ENCODE measurements around the gene MRPS17.

The MRPS17 gene

DNA sequence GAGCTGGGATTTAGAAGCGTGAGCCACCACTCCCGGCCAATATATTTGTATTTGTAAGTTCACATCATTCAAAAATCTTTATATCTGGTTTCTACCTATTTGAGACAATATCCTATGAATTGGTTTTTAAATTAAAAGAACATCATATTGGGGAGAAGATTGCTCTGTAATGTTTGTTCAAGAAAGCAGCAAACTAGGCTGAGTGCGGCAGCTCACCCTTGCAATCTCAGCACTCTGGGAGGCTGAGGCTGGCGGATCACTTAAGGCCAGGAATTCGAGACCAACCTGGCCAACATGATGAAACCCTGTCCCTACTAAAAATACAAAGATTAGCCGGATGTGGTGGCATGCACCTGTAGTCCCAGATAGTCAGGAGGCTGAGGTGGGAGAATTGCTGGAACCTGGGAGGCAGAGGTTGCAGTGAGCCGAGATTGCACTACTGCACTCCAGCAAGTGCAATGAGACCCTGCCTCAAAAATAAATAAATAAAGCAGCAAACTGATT is 22.1 kb downstream of the MRPS17 start:
- no peak for DNase-seq

DNA sequence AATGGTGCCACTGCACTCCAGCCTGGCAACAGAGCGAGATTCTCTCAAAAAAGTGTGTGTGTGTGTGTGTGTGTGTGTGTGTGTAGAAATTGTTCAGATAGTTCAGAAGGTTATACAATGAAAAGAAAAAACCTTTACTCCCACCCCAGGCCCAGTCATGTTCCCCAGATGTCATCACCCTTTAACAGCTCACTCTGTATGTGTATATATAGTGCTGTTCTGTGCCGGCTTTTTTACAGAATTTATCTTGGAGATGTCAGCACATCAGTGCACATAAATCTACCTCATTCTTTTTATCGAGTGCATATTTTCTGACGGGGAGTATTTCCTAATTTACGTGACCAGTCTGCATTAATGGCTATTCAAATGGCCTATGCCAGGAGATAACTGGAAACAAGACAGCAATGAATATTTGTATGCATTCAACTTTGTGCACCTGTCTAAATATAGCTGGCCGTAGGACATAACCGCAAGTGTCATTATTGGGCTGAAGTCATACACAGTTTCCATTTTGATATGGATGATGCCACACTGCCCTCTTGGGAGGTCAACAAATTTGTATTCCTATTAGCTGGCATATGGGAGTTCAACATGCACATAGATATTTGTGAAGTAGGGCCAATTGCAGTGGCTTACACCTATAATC is 24.4 kb downstream of the MRPS17 start:
- no peak for DNase-seq

DNA sequence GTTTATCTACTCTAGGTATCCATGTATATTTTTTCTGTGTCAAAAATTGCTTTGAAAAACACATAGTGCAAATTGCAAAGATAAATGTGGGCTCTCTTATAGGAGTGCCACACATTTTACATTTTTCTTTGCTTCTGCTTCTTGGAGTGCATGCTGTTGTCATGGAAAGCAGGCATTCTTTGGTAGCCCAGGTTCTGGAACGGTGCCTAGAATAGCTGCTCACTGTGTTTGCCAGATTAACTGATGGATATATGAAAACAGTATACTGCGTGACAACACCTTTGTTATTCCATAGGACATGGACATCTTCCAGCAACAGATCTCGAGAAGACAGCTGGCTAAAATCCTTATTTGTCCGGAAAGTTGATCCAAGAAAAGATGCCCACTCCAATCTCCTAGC is 26.2 kb downstream of the MRPS17 start:
- no peak for DNase-seq

DNA sequence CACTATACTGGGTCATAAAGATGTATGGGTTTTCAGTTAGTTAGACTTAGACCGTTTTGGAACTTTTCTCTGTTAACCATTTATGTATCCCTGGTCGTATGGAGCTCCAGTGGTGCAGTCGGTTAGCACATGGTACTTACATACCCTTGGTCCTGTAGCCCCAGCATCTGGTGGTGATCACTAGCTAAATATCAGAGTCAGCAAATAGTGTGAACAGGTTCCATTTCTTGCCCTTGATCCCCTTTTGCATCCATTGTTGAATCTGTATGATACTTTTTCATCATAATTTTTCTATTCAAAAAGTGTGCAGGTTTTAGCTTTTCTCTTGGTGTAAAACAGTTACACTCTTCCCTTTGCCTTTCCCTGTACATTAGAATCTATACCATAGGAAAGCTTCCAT is 28.6 kb downstream of the MRPS17 start:
- no peak for DNase-seq

DNA sequence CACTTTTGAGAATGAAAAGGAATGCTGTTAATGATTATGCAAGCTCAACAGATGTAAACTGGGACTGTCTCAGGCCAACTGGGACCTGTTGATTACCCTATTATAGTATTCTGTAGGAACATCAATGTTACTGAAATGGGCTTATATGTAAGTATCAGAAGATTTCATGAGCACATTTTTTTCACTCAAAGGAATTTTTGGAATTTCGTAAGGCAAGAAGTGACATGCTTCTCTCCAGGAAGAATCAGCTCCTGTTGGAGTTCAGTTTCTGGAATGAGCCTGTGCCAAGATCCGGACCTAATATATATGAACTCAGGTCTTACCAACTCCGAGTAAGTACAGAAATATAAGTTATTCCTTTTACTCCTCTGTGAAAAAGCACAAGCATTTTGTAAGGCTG is 31.9 kb downstream of the MRPS17 start:
- no peak for DNase-seq

DNA sequence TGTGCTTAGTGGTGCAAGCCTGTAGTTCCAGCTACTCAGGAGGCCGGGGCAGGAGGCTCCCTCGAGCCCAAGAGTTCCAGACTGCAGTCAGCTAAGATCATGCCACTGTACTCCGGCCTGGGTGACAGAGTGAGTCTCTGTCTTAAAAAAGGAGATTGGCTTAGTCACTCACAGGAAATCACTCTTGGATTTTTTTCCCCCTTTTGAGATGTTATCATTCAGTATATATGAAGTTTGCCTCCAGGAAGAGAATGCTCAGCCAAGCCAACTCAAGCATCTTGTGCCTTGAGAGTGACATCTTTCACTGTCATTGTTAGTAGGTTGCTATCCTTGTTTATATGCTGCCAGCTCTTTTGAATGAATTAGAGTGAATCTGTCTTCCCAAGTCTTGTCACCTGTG is 40.7 kb downstream of the MRPS17 start:
- DNase-seq = no peak

DNA sequence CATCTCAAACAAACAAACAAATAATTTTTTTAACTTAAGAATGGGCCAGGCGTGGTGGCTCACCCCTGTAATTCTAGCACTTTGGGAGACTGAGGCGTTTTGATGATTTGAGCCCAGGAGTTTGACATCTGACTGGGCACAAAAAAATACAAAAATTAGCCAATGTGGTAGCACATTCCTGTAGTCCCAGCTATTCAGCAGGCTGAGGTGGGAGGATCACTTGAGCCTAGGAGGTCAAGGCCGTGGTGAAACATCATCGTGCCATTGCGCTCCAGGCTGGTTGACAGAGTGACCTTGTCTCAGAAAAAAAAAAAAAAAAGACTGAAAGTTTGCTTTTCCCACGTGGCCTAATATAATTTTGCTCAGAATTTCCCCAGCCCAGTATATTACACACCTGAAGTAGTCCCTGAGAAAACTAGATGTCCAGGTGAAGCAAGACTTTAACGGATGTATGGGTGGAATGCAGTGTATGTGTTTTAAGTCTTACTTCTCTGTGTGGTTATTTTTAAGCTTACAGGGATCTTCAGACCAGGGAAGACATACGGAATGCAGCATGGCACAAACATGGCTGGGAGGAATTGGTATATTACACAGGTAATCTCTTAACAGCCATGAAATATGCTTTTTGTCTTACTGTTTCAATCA is 45.3 kb downstream of the MRPS17 start:
- no peak for DNase-seq

- DNase-seq = no peak
Measured at GRCh38 chr7:56003749-56004148, 52.1 kb downstream of the MRPS17 start.

Data from CD4-positive, alpha-beta T cell treated with Interleukin-17A for 1 hour (primary cell).